GM21367 (cell line): ENCODE measurements around the gene CXXC5.

Experiments used
- ATAC-seq: cut with Tn5 transposase; IDR thresholded peaks from one replicate; pipeline ENCODE4 v1.9.1; 2021; ENCODE audit not compliant: unreplicated experiment

CXXC5 gene

GRCh38 chr5:139638090-139638735, 9.9 kb upstream of the CXXC5 start:
- ATAC-seq: no peak

GRCh38 chr5:139638736-139639618, 9.2 kb upstream of the CXXC5 start:
- no peak for ATAC-seq

- no peak for ATAC-seq
Observed at GRCh38 chr5:139639619-139640380, 8.3 kb upstream of the CXXC5 start.

- ATAC-seq: no peak
Observed at GRCh38 chr5:139640421-139641115, 7.6 kb upstream of the CXXC5 start.

- ATAC-seq: no peak
Observed at GRCh38 chr5:139641116-139642080, 6.8 kb upstream of the CXXC5 start.

- no peak for ATAC-seq
Observed at GRCh38 chr5:139642213-139642612, 5.9 kb upstream of the CXXC5 start.

- ATAC-seq: no peak
Observed at GRCh38 chr5:139642891-139643871, 5.0 kb upstream of the CXXC5 start.

GRCh38 chr5:139644001-139644456, 4.1 kb upstream of the CXXC5 start:
- ATAC-seq: no peak

- ATAC-seq: no peak
Observed at GRCh38 chr5:139644646-139645429, 3.3 kb upstream of the CXXC5 start.

- no peak for ATAC-seq
Observed at GRCh38 chr5:139645430-139645871, 2.7 kb upstream of the CXXC5 start.

- no peak for ATAC-seq
Observed at GRCh38 chr5:139646111-139646510, 2.0 kb upstream of the CXXC5 start.

- no peak for ATAC-seq
Observed at GRCh38 chr5:139646912-139647505, 1.1 kb upstream of the CXXC5 start.

GRCh38 chr5:139647506-139648204, 494 bp upstream of the CXXC5 start:
- no peak for ATAC-seq

- ATAC-seq: no peak
Observed at GRCh38 chr5:139649082-139649991, 1.2 kb downstream of the CXXC5 start.

- no peak for ATAC-seq
Observed at GRCh38 chr5:139650031-139650688, 2.0 kb downstream of the CXXC5 start.
